IMR-90 (cell line): ENCODE measurements around the gene ARHGAP28. TPM values are rescaled to one million over a fixed set of nuclear protein-coding genes. Genes with fewer than 3 reads are reported as not detected.
A peak's percentile ranks its signal among the peaks of the same experiment; 100 is the strongest.

Experiments used
- ATAC-seq: fragments of 200-7000 bp; cut with Tn5 transposase; 2 replicates; pipeline ENCODE4 v1.9.1; 2020; ENCODE audit warnings: low read depth, mild to moderate bottlenecking, moderate library complexity
- BruUV-seq: library from RNA; stranded (reverse); fragments of 400-500 nt; replicated peaks from 2 replicates; lab custom pipeline; 2021; lab: Mats Ljungman, UMichigan
- CTCF ChIA-PET: fragments of 300-600 bp; formaldehyde crosslinking; extraction: SDS; loops from one replicate; lab custom pipeline; 2021; ENCODE audit warnings: antibody characterized with exemption; lab: Yijun Ruan, JAX
- POLR2A ChIA-PET: fragments of 300-600 bp; sonication (Branson Sonifier 250); formaldehyde crosslinking; loops from one replicate; lab custom pipeline; 2022; ENCODE audit warnings: antibody characterized with exemption; ENCODE audit not compliant: unreplicated experiment; lab: Charles Lee
- DNase-seq: peaks from one replicate; pipeline ENCODE4 v3.0.0; 2013
- H2AFZ ChIP-seq: replicated peaks from 2 replicates; pipeline ENCODE3; 2013; ENCODE audit warnings: low read length, mild to moderate bottlenecking; ENCODE audit not compliant: poor library complexity
- H2AK5ac ChIP-seq: 2 replicates; pipeline ENCODE4 v1.6.1; 2013; ENCODE audit warnings: low read depth, low read length, inconsistent platforms
- H2AK9ac ChIP-seq: replicated peaks from 2 replicates; pipeline ENCODE3; 2013; ENCODE audit warnings: mild to moderate bottlenecking, low read depth, low read length, moderate library complexity; ENCODE audit not compliant: poor library complexity
- H2BK120ac ChIP-seq: 2 replicates; pipeline ENCODE4 v1.6.1; 2013; ENCODE audit warnings: low read depth, low read length, inconsistent platforms
- H2BK15ac ChIP-seq: 3 replicates; pipeline ENCODE4 v1.6.1; 2013; ENCODE audit warnings: low read depth, low read length, inconsistent platforms
- H2BK20ac ChIP-seq: 2 replicates; pipeline ENCODE4 v1.6.1; 2013; ENCODE audit warnings: low read depth, mild to moderate bottlenecking, inconsistent platforms, low read length, moderate library complexity
- H2BK5ac ChIP-seq: 2 replicates; pipeline ENCODE4 v1.6.1; 2013; ENCODE audit warnings: mild to moderate bottlenecking, low read depth, low read length, inconsistent platforms; ENCODE audit not compliant: poor library complexity, severe bottlenecking
- H3K14ac ChIP-seq: replicated peaks from 2 replicates; pipeline ENCODE4 v1.6.1; 2013; ENCODE audit warnings: low read depth, low read length, inconsistent platforms
- H3K18ac ChIP-seq: 2 replicates; pipeline ENCODE4 v1.6.1; 2013; ENCODE audit warnings: low read depth, low read length, control low read depth
- H3K23ac ChIP-seq: 2 replicates; pipeline ENCODE4 v1.6.1; 2013; ENCODE audit warnings: low read depth, low read length, inconsistent platforms
- H3K27ac ChIP-seq: 2 replicates; pipeline ENCODE4 v1.5.1; 2013; ENCODE audit warnings: mild to moderate bottlenecking, control low read depth, low read length; ENCODE audit not compliant: insufficient read depth
- H3K27me3 ChIP-seq: 2 replicates; pipeline ENCODE4 v1.6.1; 2013; ENCODE audit warnings: low read length; ENCODE audit not compliant: control insufficient read depth, insufficient read depth
- H3K36me3 ChIP-seq: 2 replicates; pipeline ENCODE4 v1.6.1; 2013; ENCODE audit warnings: low read length, mixed read lengths; ENCODE audit not compliant: control insufficient read depth, insufficient read depth
- H3K4ac ChIP-seq: 2 replicates; pipeline ENCODE4 v1.6.1; 2013; ENCODE audit warnings: low read depth, low read length, inconsistent platforms
- H3K4me1 ChIP-seq: 2 replicates; pipeline ENCODE4 v1.6.1; 2013; ENCODE audit warnings: low read length, mixed read lengths; ENCODE audit not compliant: control insufficient read depth, insufficient read depth
- H3K4me2 ChIP-seq: 2 replicates; pipeline ENCODE4 v1.6.1; 2013; ENCODE audit warnings: low read depth, mild to moderate bottlenecking, control low read depth, low read length, moderate library complexity
- H3K4me3 ChIP-seq: 2 replicates; pipeline ENCODE4 v1.5.1; 2013; ENCODE audit warnings: low read depth, mild to moderate bottlenecking, control low read depth, low read length, moderate library complexity; ENCODE audit not compliant: insufficient read depth
- H3K56ac ChIP-seq: 2 replicates; pipeline ENCODE4 v1.6.1; 2013; ENCODE audit warnings: low read length, inconsistent platforms; ENCODE audit not compliant: insufficient read depth; ENCODE audit errors: extremely low read depth
- H3K79me1 ChIP-seq, 2 experiments: 2 replicates each; pipeline ENCODE4 v1.6.1; 2013; ENCODE audit warnings: low read length in 2 of 2, inconsistent platforms in 1 of 2, low read depth in 1 of 2
- H3K9ac ChIP-seq: 2 replicates; pipeline ENCODE4 v1.6.1; 2013; ENCODE audit warnings: low read depth, low read length, control low read depth
- H3K9me1 ChIP-seq: 2 replicates; pipeline ENCODE4 v1.6.1; 2013; ENCODE audit warnings: low read length, inconsistent platforms; ENCODE audit not compliant: insufficient read depth
- H3K9me3 ChIP-seq: 2 replicates; pipeline ENCODE4 v1.6.1; 2013; ENCODE audit warnings: low read length; ENCODE audit not compliant: control insufficient read depth, insufficient read depth
- H4K20me1 ChIP-seq: 2 replicates; pipeline ENCODE4 v1.6.1; 2013; ENCODE audit warnings: low read length, inconsistent platforms; ENCODE audit not compliant: insufficient read depth
- H4K5ac ChIP-seq: 2 replicates; pipeline ENCODE4 v1.6.1; 2013; ENCODE audit warnings: mild to moderate bottlenecking, low read depth, low read length, control low read depth
- H4K8ac ChIP-seq, 2 experiments: 2 replicates each; pipeline ENCODE4 v1.6.1; 2013; ENCODE audit warnings: low read depth in 2 of 2, low read length in 2 of 2, control low read depth in 1 of 2, inconsistent platforms in 1 of 2
- H4K91ac ChIP-seq: 2 replicates; pipeline ENCODE4 v1.6.1; 2013; ENCODE audit warnings: low read depth, low read length, inconsistent platforms; ENCODE audit not compliant: insufficient read depth
- BHLHE40 ChIP-seq: fragments of 150-350 bp; IDR thresholded peaks from 2 replicates; pipeline ENCODE4 v1.6.1; 2016; ENCODE audit warnings: mild to moderate bottlenecking, low read depth, low read length
- MXI1 ChIP-seq: IDR thresholded peaks from 2 replicates; pipeline ENCODE4 v1.6.1; 2012; ENCODE audit warnings: low read depth, mild to moderate bottlenecking, low read length, moderate library complexity, borderline replicate concordance
- NFE2L2 ChIP-seq: fragments of 150-350 bp; IDR thresholded peaks from 2 replicates; pipeline ENCODE4 v1.6.1; 2016; ENCODE audit warnings: low read depth, mild to moderate bottlenecking, low read length
- RAD21 ChIP-seq: IDR thresholded peaks from 2 replicates; pipeline ENCODE4 v1.6.1; 2012; ENCODE audit warnings: low read length, improper control_type of control experiment
- WGBS, 2 experiments: methylation state at CpG; one replicate each; pipeline versions ENCODE4 v1.1.5 to v1.1.7; 2013; ENCODE audit warnings: missing lambda C conversion rate in 2 of 2; ENCODE audit not compliant: insufficient read length in 1 of 2; ENCODE audit errors: extremely low coverage in 2 of 2; 5-methylcytosine and 5-hydroxymethylcytosine counted together
- dilution Hi-C: fragments of 300-500 bp; cut with HindIII; formaldehyde crosslinking; loops from one replicate; pipeline ENCODE4 v1.14.3; 2018; ENCODE audit warnings: low sequenced_read_pairs; ENCODE audit not compliant: unreplicated experiment
- in situ Hi-C: fragments of 300-500 bp; cut with MboI; formaldehyde crosslinking; loops from 3 replicates; pipeline ENCODE4 v1.14.3; 2019; ENCODE audit warnings: low sequenced_read_pairs, inconsistent platforms, mixed read lengths
- intact Hi-C: fragments of 100-400 bp; cut with micrococcal nuclease; formaldehyde crosslinking; loops from 2 replicates; pipeline ENCODE4 v1.10.0; 2022
- polyA plus RNA-seq, 3 experiments: library from polyadenylated mRNA; depleted of rRNA; stranded (reverse); fragments of >200 nt; gene quantifications; 2 replicates each; pipeline ENCODE4 v1.2.3, GENCODE V29; 2012; ENCODE audit warnings: low replicate concordance in 1 of 3
- total RNA-seq: library from RNA; depleted of rRNA; stranded (reverse); fragments of >200 nt; gene quantifications from 2 replicates; pipeline ENCODE4 v1.2.3, GENCODE V29; 2012

Gene ARHGAP28
- total and polyA plus RNA-seq, 2 of the 4 experiments (the other 2 are of a cell fraction), result 1.8 to 3.8 TPM

DNA sequence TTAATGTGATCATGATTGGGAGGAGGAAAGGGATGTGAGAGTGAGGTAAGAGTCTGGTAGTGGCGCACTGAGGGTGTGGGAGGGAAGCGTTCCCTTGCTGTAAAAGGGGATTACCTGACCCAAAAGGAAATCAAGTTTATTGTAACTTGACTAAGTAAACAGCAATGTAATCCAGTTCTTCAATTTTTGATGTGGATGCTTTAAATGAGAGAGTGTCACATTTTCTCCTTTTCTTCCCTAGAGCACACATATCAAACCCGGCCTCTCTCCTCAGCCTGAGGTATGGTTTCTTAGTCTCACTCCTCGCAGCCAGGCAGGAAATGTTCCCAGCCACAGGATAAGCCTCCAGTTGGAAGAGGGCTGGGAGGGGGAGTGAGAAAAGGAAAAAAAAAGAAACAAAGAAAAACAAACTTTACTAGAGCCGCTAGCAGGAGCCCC lies 688 bp upstream of the ARHGAP28 start:
- Histone ChIP-seq H3K9me1 (peaks cover 11% of the 10 kb centered on the region; the same call in 1 of the 2 replicates), H2AFZ (peak overlapping the region; percentile 91), H3K79me1 (0 out of 4 replicates have a peak, but pooled peaks cover 4 to 6% of the 10 kb centered on the region in 2 experiments), H3K4me2 (peak overlapping the region; percentile 75), H3K56ac (peak overlapping the region; percentile 61), H3K36me3 (no peaks in the 10 kb centered on the region), H3K14ac (peak overlapping the region; percentile 93), H4K5ac (peak overlapping the region; percentile 66; the same call in 1 of the 2 replicates), H3K9ac (peak overlapping the region; percentile 72), H3K23ac (peak overlapping the region; percentile 80; the same call in 1 of the 2 replicates), H4K8ac (peak overlapping the region; percentile 63 to 77; a peak in 3 of 4 replicates), H3K27me3 (no peaks in the 10 kb centered on the region), H3K4ac (peak overlapping the region; percentile 93), H3K18ac (peak overlapping the region; percentile 84), H2BK20ac (peak overlapping the region; percentile 80), H3K9me3 (no peaks in the 10 kb centered on the region), H3K27ac (peak overlapping the region; percentile 96; the same call in 1 of the 2 replicates), H3K4me1 (peaks cover 4% of the 10 kb centered on the region), H4K20me1 (no peaks in the 10 kb centered on the region), H3K4me3 (peak overlapping the region; percentile 68; the same call in 1 of the 2 replicates), H2BK5ac (peak overlapping the region; percentile 27), H2BK15ac (peak overlapping the region; percentile 69; the same call in 2 of the 3 replicates), H2AK5ac (peak overlapping the region; percentile 93), H2BK120ac (peak overlapping the region; percentile 91), H4K91ac (peak overlapping the region; percentile 57), H2AK9ac (peak overlapping the region; percentile 84)
- DNase-seq (no peak), ATAC-seq (peak; percentile 53)
- CTCF ChIA-PET, result no interaction called here
- no TSS peak for BruUV-seq
- POLR2A ChIA-PET, result no interaction called here
- in situ Hi-C loops (no loop called here), dilution Hi-C loops (no loop called here), intact Hi-C loops (loop anchor here (1.0 kb wide), 5 partner anchors 50 to 186 kb away; no protein-coding TSS in a partner anchor)
- no CpG with 5 or more reads among the region's 5 CpGs for WGBS, 2 experiments
- TF ChIP-seq NFE2L2 (no peak), BHLHE40 (no peak), MXI1 (no peak), RAD21 (peak; percentile 10; the same call in 1 of the 2 replicates)
